K562 (cell line): ENCODE data around the gene PCDH12. TPM values are rescaled to one million over a fixed set of nuclear protein-coding genes. Genes with fewer than 3 reads are reported as not detected.
A peak's percentile ranks its signal among the peaks of the same experiment; 100 is the strongest.

Experiments
- ARID1B ChIP-seq: fragments of 450-650 bp; IDR thresholded peaks from 2 replicates; pipeline ENCODE4 v1.6.1; 2016; ENCODE audit warnings: antibody characterized with exemption, mild to moderate bottlenecking, inconsistent platforms
- BHLHE40 ChIP-seq: IDR thresholded peaks from 2 replicates; pipeline ENCODE4 v1.6.1; 2011; ENCODE audit warnings: low read length, improper control_type of control experiment
- CREM ChIP-seq: IDR thresholded peaks from 2 replicates; pipeline ENCODE4 v1.6.1; 2014; ENCODE audit warnings: antibody characterized with exemption, low read depth
- DPF2 ChIP-seq: fragments of 450-650 bp; IDR thresholded peaks from 2 replicates; pipeline ENCODE4 v1.6.1; 2016
- ETV5 ChIP-seq: sonication (generic); formaldehyde crosslinking; IDR thresholded peaks from 2 replicates; pipeline ENCODE4 v1.4.0; 2020; ENCODE audit warnings: low read depth, mild to moderate bottlenecking, missing genetic modification reagents
- ETV6 ChIP-seq, 3 experiments: fragments of 150-350 bp in 1 of 3; sonication (generic) in 1 of 3; formaldehyde crosslinking in 1 of 3; IDR thresholded peaks; 2 replicates each; pipeline versions ENCODE4 v1.6.1 to v1.8.0; 2014 to 2022; ENCODE audit warnings: borderline replicate concordance in 2 of 3, low read depth in 2 of 3, antibody characterized with exemption in 1 of 3, low read length in 1 of 3, mild to moderate bottlenecking in 1 of 3, missing genetic modification reagents in 1 of 3
- GABPB1 ChIP-seq: sonication (generic); formaldehyde crosslinking; IDR thresholded peaks from 2 replicates; pipeline ENCODE4 v1.8.0; 2022; ENCODE audit warnings: mild to moderate bottlenecking, missing genetic modification reagents
- MCM5 ChIP-seq: fragments of 450-650 bp; IDR thresholded peaks from 2 replicates; pipeline ENCODE4 v1.6.1; 2016; ENCODE audit warnings: low read depth
- PHF20 ChIP-seq: fragments of 450-650 bp; IDR thresholded peaks from 2 replicates; pipeline ENCODE4 v1.6.1; 2018; ENCODE audit not compliant: partially characterized antibody
- RBFOX2 ChIP-seq: fragments of 200-400 bp; formaldehyde crosslinking; IDR thresholded peaks from 2 replicates; pipeline ENCODE4 v1.6.1; 2017; ENCODE audit warnings: low read depth, mild to moderate bottlenecking, low read length, moderate library complexity
- RCOR1 ChIP-seq, 2 experiments: IDR thresholded peaks; 2 replicates each; pipeline ENCODE4 v1.6.1; 2012; ENCODE audit warnings: low read depth in 2 of 2, low read length in 2 of 2, borderline replicate concordance in 1 of 2, improper control_type of control experiment in 1 of 2
- REST ChIP-seq, 2 experiments: fragments of 450-650 bp; formaldehyde crosslinking in 1 of 2; IDR thresholded peaks; 2 replicates each; pipeline versions ENCODE4 v1.4.0 to v1.6.1; 2014 to 2020; ENCODE audit warnings: mild to moderate bottlenecking in 2 of 2, borderline replicate concordance in 1 of 2, low read depth in 1 of 2
- SMAD4 ChIP-seq: fragments of 250-450 bp; sonication (Bioruptor Pico); conservative IDR thresholded peaks from 2 replicates; pipeline ENCODE4 v1.8.0; 2021; ENCODE audit warnings: inconsistent platforms, mild to moderate bottlenecking, moderate library complexity
- SNAPC5 ChIP-seq: fragments of 250-450 bp; sonication (Bioruptor Pico); IDR thresholded peaks from 2 replicates; pipeline ENCODE4 v1.8.0; 2021; ENCODE audit warnings: moderate library complexity, mild to moderate bottlenecking, inconsistent platforms
- TEAD4 ChIP-seq, 2 experiments: sonication (generic) in 1 of 2; formaldehyde crosslinking in 1 of 2; IDR thresholded peaks; 2 replicates each; pipeline versions ENCODE4 v1.6.1 to v1.8.0; 2012 to 2022; ENCODE audit warnings: borderline replicate concordance in 1 of 2, inconsistent platforms in 1 of 2, low read length in 1 of 2, mild to moderate bottlenecking in 1 of 2, missing genetic modification reagents in 1 of 2
- VEZF1 ChIP-seq: fragments of 200-800 bp; sonication (Bioruptor generic); IDR thresholded peaks from 2 replicates; pipeline ENCODE4 v1.6.1; 2017; ENCODE audit warnings: missing genetic modification characterization, missing compliant biosample characterization
- polyA plus RNA-seq, 8 experiments: library from polyadenylated mRNA; depleted of rRNA in 4 of 8; stranded (reverse) in 5 of 8; unstranded in 3 of 8; fragments of >200 nt; fragmentation: Nextera tagmentation in 2 of 8; fragmentation: Illumina TruSeq in 1 of 8; extraction: Ambion mirVana in 2 of 8; extraction: Trizol in 1 of 8; gene quantifications; 2 replicates each; pipeline versions ENCODE4 v1.2.1 to v1.2.3, GENCODE V29; 2011 to 2014; ENCODE audit warnings: inconsistent platforms in 1 of 8, missing spikeins in 1 of 8
- total RNA-seq, 7 experiments: library from RNA; depleted of rRNA in 6 of 7; stranded (reverse); fragments of >200 nt in 6 of 7; fragmentation: Illumina TruSeq in 2 of 7; extraction: Trizol in 2 of 7; gene quantifications; 2 replicates each; pipeline versions ENCODE4 v1.2.1 to v1.2.3, GENCODE V29; 2011 to 2021; ENCODE audit warnings: low replicate concordance in 1 of 7

Gene PCDH12
- total and polyA plus RNA-seq, 9 of the 15 experiments (the other 6 are each of a cell fraction or from before 2014, with no cell fraction given): 0.01 to 0.04 (median 0.01) TPM; not detected in 4

GRCh38 chr5:141960449-141961323 is 2.7 kb upstream of the PCDH12 start (continued):
- TF ChIP-seq VEZF1 (CRISPR knock-in tag) (peak; percentile 56), TEAD4 (IDR thresholded peaks at IDR 0.05; ENCODE audit: low read length) (peak; percentile 28; the same call in 1 of the 2 replicates), TEAD4 (CRISPR knock-in tag; IDR thresholded peaks at IDR 0.05; ENCODE audit: borderline replicate concordance) (no peak), CREM (0 out of 2 replicates have a peak, but pooled peaks have one; percentile 28), SMAD4 (CRISPR knock-in tag) (0 out of 2 replicates have a peak, but pooled peaks have one; percentile 20), ARID1B (0 out of 2 replicates have a peak, but pooled peaks have one; percentile 27), SNAPC5 (CRISPR knock-in tag) (no peak), GABPB1 (CRISPR knock-in tag) (peak; percentile 77), REST (IDR thresholded peaks at IDR 0.05; ENCODE audit: borderline replicate concordance) (peak; percentile 85), REST (CRISPR knock-in tag; IDR thresholded peaks at IDR 0.05; ENCODE audit: low read depth) (no peak), ETV6 (IDR thresholded peaks at IDR 0.05; ENCODE audit: borderline replicate concordance in 1 of 2, low read depth in 2 of 2, low read length in 1 of 2) (no peak), ETV6 (CRISPR knock-in tag; IDR thresholded peaks at IDR 0.05; ENCODE audit: borderline replicate concordance) (0 out of 2 replicates have a peak, but pooled peaks have one; percentile 21), RBFOX2 (peak; percentile 31; the same call in 1 of the 2 replicates), RCOR1 (IDR thresholded peaks at IDR 0.05; ENCODE audit: borderline replicate concordance in 1 of 2, low read depth in 2 of 2, low read length in 2 of 2) (peak in 1 of 2 experiments; percentile 68; a peak in 1 of 4 replicates), MCM5 (no peak), ETV5 (CRISPR knock-in tag) (peak; percentile 60; the same call in 1 of the 2 replicates), BHLHE40 (peak; percentile 63), PHF20 (peak; percentile 29), DPF2 (peak; percentile 55)
